ENCODE results near the gene OTOP3.
"Not testable (repeated sequence)": the region's sequence is repeated elsewhere in the genome, so short reads cannot be mapped to it uniquely, and the experiment has no call there.

DNA sequence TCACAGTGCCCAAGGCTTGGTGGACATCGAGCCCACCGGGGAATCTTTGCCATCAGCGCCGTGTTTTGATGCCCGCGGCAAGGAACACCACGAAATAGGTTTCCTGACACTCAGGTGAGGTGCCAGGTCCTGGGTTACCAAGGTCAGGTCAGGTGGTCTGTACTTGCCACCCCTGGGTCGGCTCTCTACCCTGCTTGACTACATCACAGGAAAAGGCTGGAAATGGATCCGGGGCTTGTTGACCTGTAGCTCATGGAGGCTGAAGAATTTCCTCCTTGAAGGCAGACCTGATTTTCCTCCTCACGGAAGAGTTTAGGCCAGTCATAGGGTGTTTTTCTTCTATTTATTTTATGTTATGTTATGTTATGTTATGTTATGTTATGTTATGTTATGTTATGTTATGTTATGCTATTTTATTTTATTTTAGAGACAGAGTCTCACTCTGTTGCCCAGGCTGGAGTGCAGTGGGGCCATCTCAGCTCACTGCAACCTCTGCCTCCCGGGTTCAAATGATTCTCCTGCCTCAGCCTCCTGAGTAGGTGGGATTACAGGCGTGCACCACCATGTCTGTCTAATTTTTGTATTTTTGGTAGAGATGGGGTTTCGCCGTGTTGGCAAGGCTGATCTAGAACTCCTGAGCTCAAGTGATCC, 47.1 kb downstream of the OTOP3 start:
- TF ChIP-seq, protein P1, sequence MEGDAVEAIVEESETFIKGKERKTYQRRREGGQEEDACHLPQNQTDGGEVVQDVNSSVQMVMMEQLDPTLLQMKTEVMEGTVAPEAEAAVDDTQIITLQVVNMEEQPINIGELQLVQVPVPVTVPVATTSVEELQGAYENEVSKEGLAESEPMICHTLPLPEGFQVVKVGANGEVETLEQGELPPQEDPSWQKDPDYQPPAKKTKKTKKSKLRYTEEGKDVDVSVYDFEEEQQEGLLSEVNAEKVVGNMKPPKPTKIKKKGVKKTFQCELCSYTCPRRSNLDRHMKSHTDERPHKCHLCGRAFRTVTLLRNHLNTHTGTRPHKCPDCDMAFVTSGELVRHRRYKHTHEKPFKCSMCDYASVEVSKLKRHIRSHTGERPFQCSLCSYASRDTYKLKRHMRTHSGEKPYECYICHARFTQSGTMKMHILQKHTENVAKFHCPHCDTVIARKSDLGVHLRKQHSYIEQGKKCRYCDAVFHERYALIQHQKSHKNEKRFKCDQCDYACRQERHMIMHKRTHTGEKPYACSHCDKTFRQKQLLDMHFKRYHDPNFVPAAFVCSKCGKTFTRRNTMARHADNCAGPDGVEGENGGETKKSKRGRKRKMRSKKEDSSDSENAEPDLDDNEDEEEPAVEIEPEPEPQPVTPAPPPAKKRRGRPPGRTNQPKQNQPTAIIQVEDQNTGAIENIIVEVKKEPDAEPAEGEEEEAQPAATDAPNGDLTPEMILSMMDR (conservative IDR thresholded peaks at IDR 0.05 in 1 of 2, IDR thresholded peaks at IDR 0.05 in 1 of 2; ENCODE audit: extremely low read depth in 1 of 2, insufficient read depth in 1 of 2, low read depth in 1 of 2, low read length in 2 of 2) = not testable (repeated sequence)
- not testable (repeated sequence) for TF ChIP-seq EZH2 (IDR thresholded peaks at IDR 0.05; ENCODE audit: borderline replicate concordance, low read length)
